ENCODE results near the gene ECE2.
A peak's percentile ranks its signal among the peaks of the same experiment; 100 is the strongest.
"Not testable (repeated sequence)": the region's sequence is repeated elsewhere in the genome, so short reads cannot be mapped to it uniquely, and the experiment has no call there.

Gene ECE2

GRCh38 chr3:184261854-184262763 is 13.7 kb upstream of the ECE2 start:
- H3K27me3 Mint-ChIP-seq: peaks cover 4% of the 10 kb centered on the region
- peaks cover 25% of the 10 kb centered on the region for H3K4me1 Mint-ChIP-seq

GRCh38 chr3:184262764-184263179 is 13.1 kb upstream of the ECE2 start:
- H3K27ac Mint-ChIP-seq (ENCODE audit: low read depth): no peak overlapping the region
- peaks cover 25% of the 10 kb centered on the region for H3K4me1 Mint-ChIP-seq
- peak overlapping the region; percentile 74 for H3K4me3 Mint-ChIP-seq
- peaks cover 11% of the 10 kb centered on the region for H3K27me3 Mint-ChIP-seq
- ATAC-seq (replicated peaks; ENCODE audit: extremely low read depth, poor library complexity, severe bottlenecking): no peak
- no peak for DNase-seq (ENCODE audit: low spot score in 2 of 2)
- H3K9me3 Mint-ChIP-seq: no peaks in the 10 kb centered on the region
- H3K36me3 Mint-ChIP-seq (ENCODE audit: insufficient read depth): peaks cover 9% of the 10 kb centered on the region

More at GRCh38 chr3:184261854-184262763, 13.7 kb upstream of the ECE2 start:
- Mint-ChIP-seq H3K9me3 (no peaks in the 10 kb centered on the region), H3K36me3 (ENCODE audit: insufficient read depth) (peaks cover 9% of the 10 kb centered on the region), H3K4me3 (peak overlapping the region; percentile 74), H3K27ac (ENCODE audit: low read depth) (no peak overlapping the region)
- DNase-seq (ENCODE audit: low spot score in 2 of 2) (no peak), ATAC-seq (replicated peaks; ENCODE audit: extremely low read depth, poor library complexity, severe bottlenecking) (peak; percentile 7)

GRCh38 chr3:184267249-184267648 is 8.6 kb upstream of the ECE2 start:
- H3K27me3 Mint-ChIP-seq: peaks cover 30% of the 10 kb centered on the region
- DNase-seq (ENCODE audit: low spot score in 2 of 2); H3K36me3 Mint-ChIP-seq (ENCODE audit: insufficient read depth); H3K4me1 Mint-ChIP-seq; H3K4me3 Mint-ChIP-seq; H3K9me3 Mint-ChIP-seq; H3K27ac Mint-ChIP-seq (ENCODE audit: low read depth); ATAC-seq (replicated peaks; ENCODE audit: extremely low read depth, poor library complexity, severe bottlenecking): not testable (repeated sequence)

GRCh38 chr3:184272269-184272668 is 3.6 kb upstream of the ECE2 start:
- Mint-ChIP-seq H3K4me1 (peaks cover 7% of the 10 kb centered on the region), H3K9me3 (no peaks in the 10 kb centered on the region), H3K27me3 (peaks cover 58% of the 10 kb centered on the region), H3K4me3 (no peak overlapping the region), H3K36me3 (ENCODE audit: insufficient read depth) (no peaks in the 10 kb centered on the region), H3K27ac (ENCODE audit: low read depth) (no peak overlapping the region)
- DNase-seq (ENCODE audit: low spot score in 2 of 2) (no peak), ATAC-seq (replicated peaks; ENCODE audit: extremely low read depth, poor library complexity, severe bottlenecking) (no peak)

GRCh38 chr3:184275381-184275701 is 481 bp upstream of the ECE2 start:
- peaks cover 7% of the 10 kb centered on the region for H3K4me1 Mint-ChIP-seq
- peaks cover 63% of the 10 kb centered on the region for H3K27me3 Mint-ChIP-seq
- no peaks in the 10 kb centered on the region for H3K36me3 Mint-ChIP-seq (ENCODE audit: insufficient read depth)
- ATAC-seq (replicated peaks; ENCODE audit: extremely low read depth, poor library complexity, severe bottlenecking) (no peak), DNase-seq (ENCODE audit: low spot score in 2 of 2) (no peak)
- no peaks in the 10 kb centered on the region for H3K9me3 Mint-ChIP-seq
- H3K4me3 Mint-ChIP-seq: no peak overlapping the region
- no peak overlapping the region for H3K27ac Mint-ChIP-seq (ENCODE audit: low read depth)

- ATAC-seq (replicated peaks; ENCODE audit: extremely low read depth, poor library complexity, severe bottlenecking) (no peak), DNase-seq (ENCODE audit: low spot score in 2 of 2) (no peak)
- Mint-ChIP-seq H3K27me3 (peaks cover 63% of the 10 kb centered on the region), H3K4me1 (peaks cover 7% of the 10 kb centered on the region), H3K9me3 (no peaks in the 10 kb centered on the region), H3K36me3 (ENCODE audit: insufficient read depth) (no peaks in the 10 kb centered on the region), H3K27ac (ENCODE audit: low read depth) (no peak overlapping the region), H3K4me3 (no peak overlapping the region)
Observed at GRCh38 chr3:184277366-184277765, 1.5 kb downstream of the ECE2 start.

- H3K9me3 Mint-ChIP-seq: no peaks in the 10 kb centered on the region
- H3K4me3 Mint-ChIP-seq: no peak overlapping the region
- no peaks in the 10 kb centered on the region for H3K36me3 Mint-ChIP-seq (ENCODE audit: insufficient read depth)
- no peak overlapping the region for H3K27ac Mint-ChIP-seq (ENCODE audit: low read depth)
- no peak for ATAC-seq (replicated peaks; ENCODE audit: extremely low read depth, poor library complexity, severe bottlenecking)
- H3K27me3 Mint-ChIP-seq: peaks cover 50% of the 10 kb centered on the region
- no peaks in the 10 kb centered on the region for H3K4me1 Mint-ChIP-seq
- DNase-seq (ENCODE audit: low spot score in 2 of 2): no peak
Observed at GRCh38 chr3:184282941-184283340, 7.1 kb downstream of the ECE2 start.

GRCh38 chr3:184283681-184284080 is 7.9 kb downstream of the ECE2 start:
- no peak overlapping the region for H3K27ac Mint-ChIP-seq (ENCODE audit: low read depth)
- H3K4me3 Mint-ChIP-seq: no peak overlapping the region
- peaks cover 43% of the 10 kb centered on the region for H3K27me3 Mint-ChIP-seq
- ATAC-seq (replicated peaks; ENCODE audit: extremely low read depth, poor library complexity, severe bottlenecking) (no peak), DNase-seq (ENCODE audit: low spot score in 2 of 2) (no peak)
- no peaks in the 10 kb centered on the region for H3K36me3 Mint-ChIP-seq (ENCODE audit: insufficient read depth)
- H3K9me3 Mint-ChIP-seq: no peaks in the 10 kb centered on the region
- H3K4me1 Mint-ChIP-seq: no peaks in the 10 kb centered on the region

GRCh38 chr3:184284696-184285095 is 8.9 kb downstream of the ECE2 start:
- Mint-ChIP-seq H3K4me1 (no peaks in the 10 kb centered on the region), H3K36me3 (ENCODE audit: insufficient read depth) (no peaks in the 10 kb centered on the region), H3K9me3 (no peaks in the 10 kb centered on the region), H3K27ac (ENCODE audit: low read depth) (no peak overlapping the region), H3K4me3 (no peak overlapping the region), H3K27me3 (peaks cover 34% of the 10 kb centered on the region)
- DNase-seq (ENCODE audit: low spot score in 2 of 2): no peak
- ATAC-seq (replicated peaks; ENCODE audit: extremely low read depth, poor library complexity, severe bottlenecking): no peak

- Mint-ChIP-seq H3K27me3 (peaks cover 28% of the 10 kb centered on the region), H3K4me1 (no peaks in the 10 kb centered on the region), H3K9me3 (no peaks in the 10 kb centered on the region), H3K36me3 (ENCODE audit: insufficient read depth) (no peaks in the 10 kb centered on the region), H3K27ac (ENCODE audit: low read depth) (no peak overlapping the region), H3K4me3 (no peak overlapping the region)
- peak; percentile 64 for ATAC-seq (replicated peaks; ENCODE audit: extremely low read depth, poor library complexity, severe bottlenecking)
- peak; percentile 27 to 39 for DNase-seq (ENCODE audit: low spot score in 2 of 2)
Observed at GRCh38 chr3:184289426-184289938, 13.7 kb downstream of the ECE2 start.

GRCh38 chr3:184290331-184290730 is 14.5 kb downstream of the ECE2 start:
- Mint-ChIP-seq H3K27ac (ENCODE audit: low read depth) (no peak overlapping the region), H3K9me3 (no peaks in the 10 kb centered on the region), H3K36me3 (ENCODE audit: insufficient read depth) (no peaks in the 10 kb centered on the region), H3K4me3 (no peak overlapping the region), H3K4me1 (no peaks in the 10 kb centered on the region), H3K27me3 (peaks cover 26% of the 10 kb centered on the region)
- ATAC-seq (replicated peaks; ENCODE audit: extremely low read depth, poor library complexity, severe bottlenecking) (no peak), DNase-seq (ENCODE audit: low spot score in 2 of 2) (no peak)

GRCh38 chr3:184291044-184291737 is 15.4 kb downstream of the ECE2 start:
- no peaks in the 10 kb centered on the region for H3K36me3 Mint-ChIP-seq (ENCODE audit: insufficient read depth)
- no peak for DNase-seq (ENCODE audit: low spot score in 2 of 2)
- ATAC-seq (replicated peaks; ENCODE audit: extremely low read depth, poor library complexity, severe bottlenecking): no peak

More at GRCh38 chr3:184291044-184291737, 15.4 kb downstream of the ECE2 start:
- Mint-ChIP-seq H3K4me3 (no peak overlapping the region), H3K27me3 (peaks cover 18% of the 10 kb centered on the region), H3K4me1 (no peaks in the 10 kb centered on the region), H3K9me3 (no peaks in the 10 kb centered on the region), H3K27ac (ENCODE audit: low read depth) (peak overlapping the region; percentile 46)
